ENCODE data around the gene PCYOX1L. TPM values are rescaled to one million over a fixed set of nuclear protein-coding genes. Genes with fewer than 3 reads are reported as not detected.

PCYOX1L gene
- total and polyA plus RNA-seq, 2 of the 8 experiments (the other 6 are each of a cell fraction or from before 2014, with no cell fraction given), result 6.8 to 17.2 TPM

GRCh38 chr5:149344151-149344550, 13.7 kb upstream of the PCYOX1L start (continued):
- TF ChIP-seq EZH2 (IDR thresholded peaks at IDR 0.05; ENCODE audit: low read depth, low read length, severe bottlenecking) (no peak), TAF7 (optimal IDR thresholded peaks at IDR 0.05; ENCODE audit: borderline replicate concordance, low read depth, low read length) (no peak), BRCA1 (IDR thresholded peaks at IDR 0.05; ENCODE audit: low read depth, low read length) (no peak), RBBP5 (IDR thresholded peaks at IDR 0.05; ENCODE audit: borderline replicate concordance, low read depth, low read length) (no peak), TCF12 (IDR thresholded peaks at IDR 0.05; ENCODE audit: low read depth, low read length) (no peak)
